Lower leg skin (tissue), 4 donors: ENCODE data around the gene SEPTIN2. TPM values are rescaled to one million over a fixed set of nuclear protein-coding genes. Genes with fewer than 3 reads are reported as not detected.

ENCODE experiments used
- DNase-seq, 2 donors: peaks; one replicate each; pipeline ENCODE4 v3.0.0-alpha.2; 2019; ENCODE audit warnings: low spot score in 2 of 2
- H3K4me3 ChIP-seq: fragments of 200-600 bp; sonication (generic); 2 replicates; pipeline ENCODE4 v1.5.1; 2017; ENCODE audit warnings: mild to moderate bottlenecking, low read depth; ENCODE audit not compliant: poor library complexity, severe bottlenecking
- POLR2A ChIP-seq, 2 donors: fragments of 450-650 bp; IDR thresholded peaks; one replicate each; pipeline ENCODE4 v1.6.1; 2016 to 2017; ENCODE audit warnings: antibody characterized with exemption in 2 of 2, mild to moderate bottlenecking in 1 of 2, moderate library complexity in 1 of 2
- WGBS, 2 donors: methylation state at CpG; one replicate each; pipeline ENCODE4 v1.1.5; 2018; 5-methylcytosine and 5-hydroxymethylcytosine counted together
- intact Hi-C: fragments of 100-400 bp; cut with DNase I; formaldehyde crosslinking; loops from one replicate; pipeline ENCODE4 v1.15.0; 2023; ENCODE audit warnings: low total_unique reads
- total RNA-seq, 4 donors: library from RNA; depleted of rRNA; stranded (reverse); fragments of >200 nt; gene quantifications; one replicate each; pipeline ENCODE4 v1.1.0, GENCODE V29; 2016
- TF ChIP-seq, protein P1 (sequence below), 3 donors: fragments of 450-650 bp; IDR thresholded peaks; one replicate each; pipeline ENCODE4 v1.5.1; 2016; ENCODE audit warnings: antibody characterized with exemption in 3 of 3, mild to moderate bottlenecking in 3 of 3, moderate library complexity in 2 of 3

Gene SEPTIN2
- total RNA-seq, 4 donors from 2014 or later: 97.3 to 164 (median 124) TPM

DNA sequence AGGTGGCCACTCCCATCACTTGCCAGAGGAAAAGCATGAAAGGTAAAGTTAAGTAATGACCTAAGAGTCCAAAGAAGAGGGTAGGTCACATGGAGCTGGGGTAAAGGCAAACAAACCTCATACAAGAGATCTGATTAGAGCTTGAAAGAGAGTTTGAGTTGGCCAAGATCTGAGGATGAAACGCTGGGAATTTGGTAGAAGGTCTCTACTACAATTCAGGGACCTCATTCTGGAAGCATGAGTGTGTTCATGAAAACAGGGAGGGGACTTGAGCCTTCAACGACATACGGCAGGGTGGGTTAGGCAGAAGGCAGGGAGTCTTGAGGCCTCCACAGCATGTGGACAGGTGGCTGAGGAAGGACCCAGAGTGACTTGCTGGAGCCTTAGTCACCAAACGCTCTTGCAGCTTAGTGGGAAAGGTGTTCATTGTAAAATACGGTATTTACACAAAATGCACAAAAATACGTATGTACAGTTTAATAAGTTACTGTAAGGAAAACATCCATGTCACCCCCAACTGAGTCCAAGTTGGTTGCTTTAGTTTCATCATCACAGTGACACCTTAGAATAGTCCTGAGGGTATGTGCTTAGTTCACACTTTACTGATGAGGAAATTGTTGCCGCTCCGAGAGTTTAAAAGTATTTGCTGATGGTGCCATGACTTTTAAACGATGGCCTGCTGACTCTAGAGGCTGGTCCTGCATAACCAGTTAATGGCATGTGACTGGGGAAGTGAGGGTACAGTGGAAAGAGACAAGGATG, 35.3 kb downstream of the SEPTIN2 start:
- intact Hi-C loops: no loop called here
- WGBS, 2 donors: 79 to 82% methylated on average over 9 of the region's 9 CpGs
- no peak for TF ChIP-seq POLR2A (IDR thresholded peaks at IDR 0.05)
- TF ChIP-seq, protein P1, sequence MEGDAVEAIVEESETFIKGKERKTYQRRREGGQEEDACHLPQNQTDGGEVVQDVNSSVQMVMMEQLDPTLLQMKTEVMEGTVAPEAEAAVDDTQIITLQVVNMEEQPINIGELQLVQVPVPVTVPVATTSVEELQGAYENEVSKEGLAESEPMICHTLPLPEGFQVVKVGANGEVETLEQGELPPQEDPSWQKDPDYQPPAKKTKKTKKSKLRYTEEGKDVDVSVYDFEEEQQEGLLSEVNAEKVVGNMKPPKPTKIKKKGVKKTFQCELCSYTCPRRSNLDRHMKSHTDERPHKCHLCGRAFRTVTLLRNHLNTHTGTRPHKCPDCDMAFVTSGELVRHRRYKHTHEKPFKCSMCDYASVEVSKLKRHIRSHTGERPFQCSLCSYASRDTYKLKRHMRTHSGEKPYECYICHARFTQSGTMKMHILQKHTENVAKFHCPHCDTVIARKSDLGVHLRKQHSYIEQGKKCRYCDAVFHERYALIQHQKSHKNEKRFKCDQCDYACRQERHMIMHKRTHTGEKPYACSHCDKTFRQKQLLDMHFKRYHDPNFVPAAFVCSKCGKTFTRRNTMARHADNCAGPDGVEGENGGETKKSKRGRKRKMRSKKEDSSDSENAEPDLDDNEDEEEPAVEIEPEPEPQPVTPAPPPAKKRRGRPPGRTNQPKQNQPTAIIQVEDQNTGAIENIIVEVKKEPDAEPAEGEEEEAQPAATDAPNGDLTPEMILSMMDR (IDR thresholded peaks at IDR 0.05): no peak
- DNase-seq: no peak
- no peak overlapping the region for H3K4me3 ChIP-seq

DNA sequence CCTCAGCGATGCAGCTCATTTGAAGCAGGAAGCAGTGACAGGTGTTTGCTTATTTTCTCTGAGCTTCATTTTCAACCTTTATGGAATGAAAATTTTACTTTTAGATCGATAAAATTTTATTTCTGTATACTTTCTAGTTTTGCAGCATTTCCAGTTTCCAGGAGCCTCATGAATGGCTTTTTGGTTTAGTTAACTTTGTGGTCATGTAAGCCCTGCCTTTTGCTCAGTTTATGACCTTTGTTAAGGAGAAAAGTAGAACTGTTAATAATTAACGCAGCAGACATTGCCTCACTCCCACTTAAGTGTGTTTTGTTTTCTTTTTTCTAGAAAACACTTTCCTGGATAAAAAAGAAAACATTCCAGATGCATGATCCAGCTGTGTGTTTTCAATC, 35.9 kb downstream of the SEPTIN2 start:
- no peak for DNase-seq
- H3K4me3 ChIP-seq: no peak overlapping the region
- TF ChIP-seq POLR2A (IDR thresholded peaks at IDR 0.05): no peak
- TF ChIP-seq, protein P1 (IDR thresholded peaks at IDR 0.05): no peak
- intact Hi-C loops: no loop called here
- 68 to 74% methylated on average over 3 of the region's 3 CpGs for WGBS, 2 donors

DNA sequence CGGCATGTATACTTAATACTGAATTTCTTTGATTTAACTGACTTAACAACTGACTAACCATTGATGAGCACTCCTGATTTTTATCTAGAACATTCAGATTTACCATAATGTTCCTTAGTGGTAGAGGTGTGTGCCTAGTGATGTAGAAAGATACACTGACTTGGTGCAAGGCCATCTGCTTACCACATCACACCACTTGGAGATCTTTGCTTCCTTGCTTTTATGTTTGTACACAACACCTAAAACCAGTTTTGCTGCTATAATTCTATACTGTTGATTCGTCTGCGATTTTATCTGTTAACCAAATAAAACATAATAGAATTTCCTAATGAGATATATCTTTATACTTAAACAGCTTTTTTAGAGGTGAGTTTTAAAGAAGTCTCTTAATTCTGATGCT, 36.5 kb downstream of the SEPTIN2 start:
- WGBS, 2 donors: 68 to 76% methylated on average over 3 of the region's 3 CpGs
- no peak for DNase-seq
- TF ChIP-seq POLR2A (IDR thresholded peaks at IDR 0.05): no peak
- TF ChIP-seq, protein P1 (IDR thresholded peaks at IDR 0.05): no peak
- no peak overlapping the region for H3K4me3 ChIP-seq
- intact Hi-C loops: no loop called here

DNA sequence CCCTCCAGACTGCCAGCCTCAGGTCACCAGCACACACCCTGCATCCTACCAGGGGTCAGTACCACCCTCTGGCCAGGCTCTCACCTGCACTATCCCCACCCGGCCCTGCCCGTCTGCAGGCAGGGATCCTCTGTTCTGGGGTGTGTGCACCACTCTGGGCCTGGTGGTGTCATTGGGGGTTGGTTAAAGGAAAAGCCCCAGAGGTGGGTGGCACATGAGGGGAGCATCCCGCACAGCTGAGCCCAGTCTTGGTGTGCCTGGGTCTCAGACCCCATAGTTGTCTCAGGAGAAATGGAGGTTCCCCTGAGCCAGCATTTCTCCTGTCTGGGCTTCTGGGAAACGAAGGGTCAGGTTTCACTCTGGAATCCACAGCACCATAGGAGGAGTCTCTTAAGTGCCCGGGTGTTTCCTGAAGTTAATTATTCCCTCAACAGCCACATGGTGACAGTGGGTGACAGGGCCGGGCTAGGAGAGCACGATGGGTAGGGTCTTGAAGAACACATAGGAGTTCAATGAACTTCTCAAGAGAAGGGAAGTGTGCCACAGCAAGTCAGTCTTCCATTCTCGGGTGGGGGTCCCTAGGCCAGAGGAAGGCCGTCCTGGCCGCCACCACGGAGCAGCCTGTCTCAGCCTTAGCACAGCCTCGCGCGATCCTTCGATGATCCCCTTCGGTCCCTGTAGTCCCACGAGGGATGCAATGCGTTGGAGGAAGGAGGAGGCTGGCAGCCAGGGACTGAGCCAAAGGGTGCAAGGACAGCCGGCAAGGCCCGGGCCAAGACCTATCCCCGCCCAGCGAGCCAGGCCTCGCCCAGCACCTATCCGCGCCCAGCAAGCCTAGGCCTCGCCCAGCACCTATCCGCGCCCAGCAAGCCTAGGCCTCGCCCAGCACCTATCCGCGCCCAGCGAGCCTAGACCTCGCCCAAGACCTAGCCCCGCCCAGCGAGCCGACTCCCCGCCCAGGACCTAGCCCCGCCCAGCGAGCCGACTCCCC, 39.2 kb downstream of the SEPTIN2 start:
- no peak overlapping the region for H3K4me3 ChIP-seq
- 34 to 42% methylated on average over 15 to 26 of the region's 40 CpGs for WGBS, 2 donors
- peak; percentile 85 to 95 for DNase-seq
- intact Hi-C loops: no loop called here
- TF ChIP-seq, protein P1 (IDR thresholded peaks at IDR 0.05): no peak
- TF ChIP-seq POLR2A (IDR thresholded peaks at IDR 0.05): no peak

DNA sequence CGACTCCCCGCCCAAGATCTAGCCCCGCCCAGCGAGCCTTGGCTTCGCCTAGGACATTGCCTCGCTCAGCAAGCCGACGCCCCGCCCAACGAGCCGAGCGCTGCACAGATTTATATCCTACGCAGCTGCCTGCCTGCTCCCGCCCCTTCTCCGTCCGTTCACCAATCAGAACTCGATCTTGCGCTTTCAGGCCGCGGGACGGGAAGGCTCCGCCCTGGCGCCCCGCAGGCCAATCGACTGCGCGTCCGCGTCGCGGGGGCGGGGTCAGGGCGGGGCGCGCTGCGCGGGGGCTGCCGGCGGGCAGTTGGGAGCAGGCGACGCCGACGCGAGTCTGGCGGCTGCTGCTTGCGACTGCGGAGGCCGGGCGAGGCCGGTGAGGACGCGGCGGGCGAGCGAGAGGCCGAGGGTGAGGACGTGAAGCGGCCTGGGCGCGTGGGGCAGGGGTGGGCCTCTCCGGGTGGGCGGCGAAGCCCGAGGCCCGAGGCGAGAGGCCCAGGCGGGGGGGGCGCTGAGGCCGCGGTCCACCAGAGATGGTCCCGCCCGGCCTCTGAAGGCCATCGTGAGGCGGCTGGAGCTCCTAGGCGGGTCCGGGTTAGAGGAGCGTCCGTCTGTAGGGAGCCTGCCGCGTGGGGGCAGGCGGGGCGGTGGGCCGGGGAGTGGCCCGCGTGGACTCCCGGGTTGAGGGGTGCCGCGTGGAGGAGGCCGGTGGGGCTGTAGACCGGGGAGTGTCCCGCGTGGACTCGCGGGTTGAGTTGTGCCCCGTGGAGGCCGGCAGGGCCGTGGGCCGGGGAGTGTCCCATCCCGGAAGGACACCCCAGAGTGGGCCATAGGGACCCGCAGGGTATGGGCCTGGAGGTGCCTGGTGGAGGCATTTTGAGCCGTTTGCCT, 40.5 kb downstream of the SEPTIN2 start, which contains the start of gene FARP2:
Gene FARP2, plus strand, starts transcription at position 303 of the 888 bp plus-strand sequence. CDS start 16,823 bp downstream, outside the sequence.
- 1% methylated on average over 35 to 52 of the region's 101 CpGs for WGBS, 2 donors
- TF ChIP-seq POLR2A (IDR thresholded peaks at IDR 0.05): no peak
- TF ChIP-seq, protein P1 (IDR thresholded peaks at IDR 0.05): no peak
- H3K4me3 ChIP-seq: peak within 1 kb of the TSS; percentile 70
- DNase-seq: peak; percentile 100
- intact Hi-C loops: no loop called here
